ENCODE results near the gene FOXO1. TPM values are rescaled to one million over a fixed set of nuclear protein-coding genes. Genes with fewer than 3 reads are reported as not detected.
"Not testable (repeated sequence)": the region's sequence is repeated elsewhere in the genome, so short reads cannot be mapped to it uniquely, and the experiment has no call there.

FOXO1 gene
- 38.1 and 39.6 TPM in 2 replicates for total RNA-seq

- Mint-ChIP-seq H3K27me3 (no peaks in the 10 kb centered on the region), H3K27ac (peak within 1 kb of the TSS; percentile 95), H3K4me1 (peaks cover 35% of the 10 kb centered on the region), H3K36me3 (ENCODE audit: low read depth) (peaks cover 16% of the 10 kb centered on the region), H3K9me3 (no peaks in the 10 kb centered on the region), H3K4me3 (peak within 1 kb of the TSS; percentile 93)
- DNase-seq = peak; percentile 97
- intact Hi-C loops (cut with micrococcal nuclease) = loop anchor here (2.0 to 10.0 kb wide), 4 partner anchors 105 to 395 kb away; partner anchors contain the start of genes ELF1, MRPS31 and WBP4
These were observed at the start of gene FOXO1 for GRCh38 chr13:40666045-40666932. Gene FOXO1, minus strand, starts transcription at chr13:40666641. Its CDS starts 429 bp downstream, at chr13:40666212.

- intact Hi-C loops (cut with micrococcal nuclease); H3K27me3 Mint-ChIP-seq; H3K4me3 Mint-ChIP-seq; DNase-seq; H3K27ac Mint-ChIP-seq; H3K4me1 Mint-ChIP-seq: not testable (repeated sequence)
- peaks cover 16% of the 10 kb centered on the region for H3K9me3 Mint-ChIP-seq
- H3K36me3 Mint-ChIP-seq (ENCODE audit: low read depth) = peaks cover 61% of the 10 kb centered on the region
These were observed 48.0 kb upstream of the FOXO1 start for GRCh38 chr13:40714433-40714832.

GRCh38 chr13:40706439-40706838 is 40.0 kb upstream of the FOXO1 start:
- Mint-ChIP-seq H3K27me3 (no peaks in the 10 kb centered on the region), H3K4me3 (no peak overlapping the region), H3K27ac (no peak overlapping the region), H3K4me1 (peaks cover 11% of the 10 kb centered on the region), H3K36me3 (ENCODE audit: low read depth) (peaks cover 22% of the 10 kb centered on the region), H3K9me3 (peaks cover 32% of the 10 kb centered on the region)
- DNase-seq = peak; percentile 64
- intact Hi-C loops (cut with micrococcal nuclease) = no loop called here

GRCh38 chr13:40697711-40698110 is 31.3 kb upstream of the FOXO1 start:
- H3K36me3 Mint-ChIP-seq (ENCODE audit: low read depth) = no peaks in the 10 kb centered on the region
- peaks cover 3% of the 10 kb centered on the region for H3K4me1 Mint-ChIP-seq
- H3K27ac Mint-ChIP-seq = no peak overlapping the region
- H3K9me3 Mint-ChIP-seq = no peaks in the 10 kb centered on the region
- H3K27me3 Mint-ChIP-seq = no peaks in the 10 kb centered on the region
- no peak for DNase-seq
- no peak overlapping the region for H3K4me3 Mint-ChIP-seq
- intact Hi-C loops (cut with micrococcal nuclease) = no loop called here

- Mint-ChIP-seq H3K4me1 (no peaks in the 10 kb centered on the region), H3K9me3 (no peaks in the 10 kb centered on the region), H3K27me3 (no peaks in the 10 kb centered on the region), H3K27ac (no peak overlapping the region), H3K4me3 (no peak overlapping the region), H3K36me3 (ENCODE audit: low read depth) (peaks cover 2% of the 10 kb centered on the region)
- intact Hi-C loops (cut with micrococcal nuclease) = no loop called here
- no peak for DNase-seq
These were observed 28.0 kb upstream of the FOXO1 start for GRCh38 chr13:40694426-40694825.

- Mint-ChIP-seq H3K4me1 (no peaks in the 10 kb centered on the region), H3K27me3 (peaks cover 2% of the 10 kb centered on the region), H3K4me3 (no peak overlapping the region), H3K27ac (no peak overlapping the region), H3K36me3 (ENCODE audit: low read depth) (peaks cover 2% of the 10 kb centered on the region), H3K9me3 (no peaks in the 10 kb centered on the region)
- intact Hi-C loops (cut with micrococcal nuclease) = no loop called here
- DNase-seq = no peak
These were observed 26.5 kb upstream of the FOXO1 start for GRCh38 chr13:40692946-40693345.

GRCh38 chr13:40688781-40689180 is 22.3 kb upstream of the FOXO1 start:
- no peak for DNase-seq
- H3K4me1 Mint-ChIP-seq = no peaks in the 10 kb centered on the region
- H3K27me3 Mint-ChIP-seq = peaks cover 2% of the 10 kb centered on the region
- H3K36me3 Mint-ChIP-seq (ENCODE audit: low read depth) = peaks cover 2% of the 10 kb centered on the region
- no peak overlapping the region for H3K27ac Mint-ChIP-seq
- no peak overlapping the region for H3K4me3 Mint-ChIP-seq
- H3K9me3 Mint-ChIP-seq = no peaks in the 10 kb centered on the region
- intact Hi-C loops (cut with micrococcal nuclease) = no loop called here

- Mint-ChIP-seq H3K4me1 (peaks cover 13% of the 10 kb centered on the region), H3K36me3 (ENCODE audit: low read depth) (no peaks in the 10 kb centered on the region), H3K9me3 (no peaks in the 10 kb centered on the region), H3K4me3 (no peak overlapping the region), H3K27ac (no peak overlapping the region), H3K27me3 (no peaks in the 10 kb centered on the region)
- intact Hi-C loops (cut with micrococcal nuclease) = loop anchor here (1.0 to 5.0 kb wide), 5 partner anchors 95 to 998 kb away; no protein-coding TSS in a partner anchor
- no peak for DNase-seq
These were observed 16.2 kb upstream of the FOXO1 start for GRCh38 chr13:40682449-40683240.

- peaks cover 13% of the 10 kb centered on the region for H3K4me1 Mint-ChIP-seq
- H3K4me3 Mint-ChIP-seq = no peak overlapping the region
- H3K27me3 Mint-ChIP-seq = no peaks in the 10 kb centered on the region
- H3K9me3 Mint-ChIP-seq = no peaks in the 10 kb centered on the region
- H3K36me3 Mint-ChIP-seq (ENCODE audit: low read depth) = no peaks in the 10 kb centered on the region
- DNase-seq = no peak
- no peak overlapping the region for H3K27ac Mint-ChIP-seq
- intact Hi-C loops (cut with micrococcal nuclease) = loop anchor here (2.0 to 5.0 kb wide), 4 partner anchors 96 to 904 kb away; no protein-coding TSS in a partner anchor
These were observed 15.1 kb upstream of the FOXO1 start for GRCh38 chr13:40681341-40682146.

GRCh38 chr13:40680659-40681323 is 14.3 kb upstream of the FOXO1 start:
- Mint-ChIP-seq H3K4me1 (peaks cover 13% of the 10 kb centered on the region), H3K9me3 (no peaks in the 10 kb centered on the region), H3K36me3 (ENCODE audit: low read depth) (no peaks in the 10 kb centered on the region), H3K27me3 (no peaks in the 10 kb centered on the region), H3K4me3 (no peak overlapping the region), H3K27ac (no peak overlapping the region)
- no peak for DNase-seq
- intact Hi-C loops (cut with micrococcal nuclease) = loop anchor here (5.0 kb wide), 2 partner anchors 97 to 903 kb away; no protein-coding TSS in a partner anchor

- Mint-ChIP-seq H3K4me1 (peaks cover 13% of the 10 kb centered on the region), H3K27me3 (no peaks in the 10 kb centered on the region), H3K27ac (no peak overlapping the region), H3K36me3 (ENCODE audit: low read depth) (no peaks in the 10 kb centered on the region), H3K4me3 (no peak overlapping the region), H3K9me3 (peaks cover 2% of the 10 kb centered on the region)
- no peak for DNase-seq
- intact Hi-C loops (cut with micrococcal nuclease) = no loop called here
These were observed 13.1 kb upstream of the FOXO1 start for GRCh38 chr13:40679480-40679985.

- H3K27ac Mint-ChIP-seq = no peak overlapping the region
- H3K4me1 Mint-ChIP-seq = peaks cover 14% of the 10 kb centered on the region
- H3K4me3 Mint-ChIP-seq = no peak overlapping the region
- DNase-seq = no peak
- H3K36me3 Mint-ChIP-seq (ENCODE audit: low read depth) = no peaks in the 10 kb centered on the region
- H3K27me3 Mint-ChIP-seq = no peaks in the 10 kb centered on the region
- intact Hi-C loops (cut with micrococcal nuclease) = no loop called here
- peaks cover 5% of the 10 kb centered on the region for H3K9me3 Mint-ChIP-seq
These were observed 10.6 kb upstream of the FOXO1 start for GRCh38 chr13:40677064-40677463.

- Mint-ChIP-seq H3K9me3 (peaks cover 5% of the 10 kb centered on the region), H3K4me1 (peaks cover 11% of the 10 kb centered on the region), H3K27ac (no peak overlapping the region), H3K4me3 (no peak overlapping the region), H3K27me3 (no peaks in the 10 kb centered on the region), H3K36me3 (ENCODE audit: low read depth) (no peaks in the 10 kb centered on the region)
- no peak for DNase-seq
- intact Hi-C loops (cut with micrococcal nuclease) = no loop called here
These were observed 9.6 kb upstream of the FOXO1 start for GRCh38 chr13:40676007-40676406.

All from activated CD4-positive, alpha-beta T cell treated with anti-CD3 and anti-CD28 coated beads, Interleukin-2, amount 10 ng/mL, durations not matched to agents 24 days and 14 days (primary cell).